ENCODE results near the gene FBF1. TPM values are rescaled to one million over a fixed set of nuclear protein-coding genes. Genes with fewer than 3 reads are reported as not detected.

Gene FBF1
- total and polyA plus RNA-seq, 2 of the 8 experiments (the other 6 are each of a cell fraction or from before 2014, with no cell fraction given) = 8.1 to 13.1 TPM

DNA sequence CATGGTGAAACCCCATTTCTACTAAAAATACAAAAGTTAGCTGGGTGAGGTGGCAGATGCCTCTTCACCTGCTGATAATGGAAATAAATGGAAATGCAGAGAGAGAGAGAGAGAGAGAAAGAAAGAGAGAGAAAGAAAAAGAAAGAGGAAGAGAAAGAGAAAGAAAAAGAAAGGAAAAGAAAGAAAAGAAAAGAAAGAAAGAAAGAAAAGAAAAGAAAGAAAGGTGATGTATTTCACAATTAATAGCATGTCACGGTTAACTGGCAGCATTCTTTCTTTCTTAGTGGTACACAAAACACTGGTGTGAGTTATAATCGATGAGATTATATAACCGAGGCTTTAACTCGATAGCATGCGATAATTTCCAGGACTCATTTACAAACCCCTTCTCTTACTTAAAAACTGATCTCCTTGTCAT lies 34.9 kb upstream of the FBF1 start:
- Histone ChIP-seq H3K4me1 (replicated peaks in 1 of 4; ENCODE audit: control insufficient read depth in 3 of 4, insufficient read depth in 4 of 4, low read length in 3 of 4) (peaks cover 0 to 4% (median 3%) of the 10 kb centered on the region in 4 experiments; a peak in 2 of 7 replicates), H4K5ac (ENCODE audit: insufficient read length, low read depth, low read length) (no peak overlapping the region), H3K27me3 (replicated peaks in 1 of 4; ENCODE audit: control insufficient read depth in 3 of 4, extremely low read depth in 1 of 4, insufficient read depth in 3 of 4, low read length in 3 of 4) (no peaks in the 10 kb centered on the region), H3K23me2 (ENCODE audit: low read depth, low read length) (peaks cover 8% of the 10 kb centered on the region; the same call in 1 of the 2 replicates), H4K20me1 (replicated peaks in 1 of 2; ENCODE audit: control insufficient read depth in 1 of 2, insufficient read depth in 2 of 2, low read length in 2 of 2) (no peaks in the 10 kb centered on the region), H3K9me3 (ENCODE audit: insufficient read depth in 2 of 2, low read depth in 1 of 2, low read length in 1 of 2) (no peaks in the 10 kb centered on the region), H3K4ac (replicated peaks; ENCODE audit: insufficient read length, low read depth, low read length) (no peak overlapping the region), H4K91ac (replicated peaks; ENCODE audit: insufficient read length, low read length) (no peak overlapping the region), H2AFZ (ENCODE audit: low read length) (no peak overlapping the region), H3K9ac (replicated peaks in 1 of 4; ENCODE audit: extremely low read depth in 1 of 4, low read depth in 3 of 4, low read length in 3 of 4) (no peak overlapping the region), H3K4me2 (ENCODE audit: insufficient read depth in 1 of 2, low read depth in 2 of 2, low read length in 2 of 2) (no peak overlapping the region), H3K79me2 (ENCODE audit: control insufficient read depth in 1 of 2, insufficient read depth in 2 of 2, low read length in 2 of 2) (peaks cover 0 to 38% of the 10 kb centered on the region in 2 experiments; a peak in 3 of 4 replicates), H2BK5ac (ENCODE audit: low read depth, low read length) (no peak overlapping the region), H2BK120ac (replicated peaks; ENCODE audit: low read depth, low read length) (no peak overlapping the region), H3K23ac (ENCODE audit: insufficient read length) (no peak overlapping the region), H3K36me3 (ENCODE audit: control insufficient read depth in 2 of 4, insufficient read depth in 4 of 4, low read length in 3 of 4) (peaks cover 0 to 19% (median 0%) of the 10 kb centered on the region in 4 experiments; a peak in 3 of 8 replicates), H3K79me1 (ENCODE audit: low read depth, low read length) (0 out of 2 replicates have a peak, but pooled peaks cover 3% of the 10 kb centered on the region), H3K4me3 (ENCODE audit: extremely low read depth in 1 of 4, insufficient read depth in 2 of 4, low read depth in 3 of 4, low read length in 4 of 4) (no peak overlapping the region), H2BK20ac (ENCODE audit: low read length) (no peak overlapping the region), H2BK15ac (ENCODE audit: low read length) (no peak overlapping the region), H4K8ac (ENCODE audit: extremely low read depth, insufficient read depth, low read length) (no peak overlapping the region), H3K18ac (ENCODE audit: extremely low read depth, low read length) (no peak overlapping the region), H2BK12ac (ENCODE audit: low read depth, low read length) (no peak overlapping the region), H3K27ac (ENCODE audit: low read depth, low read length) (no peak overlapping the region), H2AK5ac (ENCODE audit: low read depth, low read length) (no peak overlapping the region), H3K56ac (replicated peaks; ENCODE audit: insufficient read length, low read depth, low read length) (no peak overlapping the region), H3K14ac (ENCODE audit: insufficient read length) (no peak overlapping the region)
- 97% methylated on average over 5 of the region's 5 CpGs; no CpG with 5 or more reads in 1 of the 2 experiments for WGBS, 2 experiments (ENCODE audit: extremely low coverage in 1 of 2, insufficient coverage in 1 of 2, insufficient read length in 1 of 2, insufficient replicate concordance in 2 of 2, low coverage in 1 of 2, low lambda C conversion rate in 2 of 2, missing lambda C conversion rate in 1 of 2)
- ChIA-PET CTCF (ENCODE audit: partially characterized antibody) (no interaction called here), POLR2A (ENCODE audit: partially characterized antibody) (no interaction called here)
- TF ChIP-seq, protein P1, sequence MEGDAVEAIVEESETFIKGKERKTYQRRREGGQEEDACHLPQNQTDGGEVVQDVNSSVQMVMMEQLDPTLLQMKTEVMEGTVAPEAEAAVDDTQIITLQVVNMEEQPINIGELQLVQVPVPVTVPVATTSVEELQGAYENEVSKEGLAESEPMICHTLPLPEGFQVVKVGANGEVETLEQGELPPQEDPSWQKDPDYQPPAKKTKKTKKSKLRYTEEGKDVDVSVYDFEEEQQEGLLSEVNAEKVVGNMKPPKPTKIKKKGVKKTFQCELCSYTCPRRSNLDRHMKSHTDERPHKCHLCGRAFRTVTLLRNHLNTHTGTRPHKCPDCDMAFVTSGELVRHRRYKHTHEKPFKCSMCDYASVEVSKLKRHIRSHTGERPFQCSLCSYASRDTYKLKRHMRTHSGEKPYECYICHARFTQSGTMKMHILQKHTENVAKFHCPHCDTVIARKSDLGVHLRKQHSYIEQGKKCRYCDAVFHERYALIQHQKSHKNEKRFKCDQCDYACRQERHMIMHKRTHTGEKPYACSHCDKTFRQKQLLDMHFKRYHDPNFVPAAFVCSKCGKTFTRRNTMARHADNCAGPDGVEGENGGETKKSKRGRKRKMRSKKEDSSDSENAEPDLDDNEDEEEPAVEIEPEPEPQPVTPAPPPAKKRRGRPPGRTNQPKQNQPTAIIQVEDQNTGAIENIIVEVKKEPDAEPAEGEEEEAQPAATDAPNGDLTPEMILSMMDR (IDR thresholded peaks at IDR 0.05; ENCODE audit: control extremely low read depth in 1 of 3, insufficient read depth in 1 of 3, low read depth in 1 of 3, low read length in 3 of 3) = no peak
- TF ChIP-seq SAP30 (IDR thresholded peaks at IDR 0.05; ENCODE audit: insufficient read depth, insufficient replicate concordance, low read length) = no peak
- TF ChIP-seq GTF2F1 (IDR thresholded peaks at IDR 0.05; ENCODE audit: borderline replicate concordance, low read depth, low read length) = no peak
- no peak for TF ChIP-seq ASH2L (IDR thresholded peaks at IDR 0.05; ENCODE audit: low read length)
- no peak for FAIRE-seq
- DNase-seq (ENCODE audit: low read depth in 1 of 2, low spot score in 2 of 2) = no peak
